Measurements from ENCODE around the gene VAMP3. TPM values are rescaled to one million over a fixed set of nuclear protein-coding genes. Genes with fewer than 3 reads are reported as not detected.

The VAMP3 gene, protein sequence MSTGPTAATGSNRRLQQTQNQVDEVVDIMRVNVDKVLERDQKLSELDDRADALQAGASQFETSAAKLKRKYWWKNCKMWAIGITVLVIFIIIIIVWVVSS
- total RNA-seq (10 to 100 TPM; 29.5 to 38.4 TPM), polyA plus RNA-seq (10 to 100 TPM; 17.4 to 22.2 TPM)

DNA sequence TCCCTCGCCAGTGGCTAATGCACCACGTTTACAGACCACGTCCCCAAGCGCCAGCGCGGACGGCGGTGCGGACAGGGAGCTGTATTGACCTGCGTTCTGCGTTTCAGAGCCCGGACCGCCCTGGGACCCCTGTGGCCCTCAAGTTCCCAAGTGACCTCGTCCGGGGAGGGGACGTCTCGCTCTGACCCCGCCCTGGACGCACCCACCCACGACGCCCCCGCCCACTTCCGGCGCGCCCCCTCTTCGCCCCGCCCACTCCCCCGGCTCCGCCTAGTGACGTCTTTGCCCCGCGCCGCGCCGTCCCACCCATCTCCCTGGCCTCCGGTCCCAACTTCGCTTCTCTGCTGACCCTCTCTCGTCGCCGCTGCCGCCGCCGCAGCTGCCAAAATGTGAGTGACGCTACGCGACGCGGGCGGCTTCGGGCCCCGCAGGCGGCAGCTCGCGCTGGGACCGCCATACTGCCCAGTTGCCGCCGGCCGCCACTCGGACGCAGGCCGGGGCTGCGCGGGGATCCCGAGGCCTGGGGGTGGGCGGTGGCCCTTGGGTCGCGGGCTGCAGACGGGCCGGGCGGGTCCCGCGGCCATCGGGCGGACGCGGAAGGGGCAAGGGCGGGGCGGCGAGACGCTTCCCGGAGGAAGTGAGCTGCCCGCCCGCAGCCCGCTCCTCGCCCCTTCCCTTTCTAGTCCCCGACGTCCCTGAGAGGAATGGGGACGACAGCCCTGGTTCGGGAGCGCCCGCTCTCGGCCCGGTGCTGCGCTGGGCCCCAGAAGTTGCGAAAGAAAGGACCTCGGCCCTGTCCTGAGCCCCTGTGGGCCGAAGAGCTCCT is at the start of gene VAMP3:
TSS of gene VAMP3 (plus strand) at position 300 of the 826 bp plus-strand sequence. CDS start at position 388, 88 bp downstream.
- peak; percentile 98 for DNase-seq (ENCODE audit: low spot score)
- WGBS, result under 1% methylated on average over 97 of the region's 97 CpGs
- Histone ChIP-seq H3K9ac (ENCODE audit: low read depth in 1 of 2, low read length in 2 of 2) (peak within 1 kb of the TSS; percentile 10 to 78), H3K9me3 (ENCODE audit: control insufficient read depth in 4 of 4, low read length in 3 of 4) (no peaks in the 10 kb centered on the region), H3K4me3 (ENCODE audit: low read depth in 1 of 3, low read length in 3 of 3) (peak within 1 kb of the TSS; percentile 58 to 97 (median 61)), H3K27ac (ENCODE audit: low read depth in 1 of 2, low read length in 2 of 2) (peak within 1 kb of the TSS; percentile 86 to 87), H3K27me3 (ENCODE audit: control insufficient read depth in 4 of 4, insufficient read depth in 4 of 4, low read length in 3 of 4) (no peaks in the 10 kb centered on the region), H3K36me3 (ENCODE audit: control insufficient read depth in 4 of 4, insufficient read depth in 3 of 4, low read depth in 1 of 4, low read length in 3 of 4) (peaks cover 0 to 5% (median 2%) of the 10 kb centered on the region in 4 donors), H3K4me1 (ENCODE audit: control insufficient read depth in 4 of 4, insufficient read depth in 4 of 4, low read length in 3 of 4) (peaks cover 1 to 20% (median 11%) of the 10 kb centered on the region in 4 donors)
- TF ChIP-seq GABPA (IDR thresholded peaks at IDR 0.05 in 1 of 2, conservative IDR thresholded peaks at IDR 0.05 in 1 of 2) (peak; percentile 43 to 84), RXRA (IDR thresholded peaks at IDR 0.05) (peak in 1 of 2 donors; percentile 69), EGR1 (IDR thresholded peaks at IDR 0.05; ENCODE audit: low read depth in 2 of 2) (peak in 1 of 2 donors; percentile 56), SP1 (IDR thresholded peaks at IDR 0.05) (peak; percentile 63), JUND (IDR thresholded peaks at IDR 0.05) (no peak), HNF4A (conservative IDR thresholded peaks at IDR 0.05) (no peak), HNF4G (IDR thresholded peaks at IDR 0.05) (no peak), NR2F2 (IDR thresholded peaks at IDR 0.05) (peak; percentile 52)
- TF ChIP-seq, protein P1, sequence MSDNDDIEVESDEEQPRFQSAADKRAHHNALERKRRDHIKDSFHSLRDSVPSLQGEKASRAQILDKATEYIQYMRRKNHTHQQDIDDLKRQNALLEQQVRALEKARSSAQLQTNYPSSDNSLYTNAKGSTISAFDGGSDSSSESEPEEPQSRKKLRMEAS (IDR thresholded peaks at IDR 0.05), result no peak
- TF ChIP-seq, protein P2, sequence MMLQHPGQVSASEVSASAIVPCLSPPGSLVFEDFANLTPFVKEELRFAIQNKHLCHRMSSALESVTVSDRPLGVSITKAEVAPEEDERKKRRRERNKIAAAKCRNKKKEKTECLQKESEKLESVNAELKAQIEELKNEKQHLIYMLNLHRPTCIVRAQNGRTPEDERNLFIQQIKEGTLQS (IDR thresholded peaks at IDR 0.05), result no peak
- TF ChIP-seq, protein P3, sequence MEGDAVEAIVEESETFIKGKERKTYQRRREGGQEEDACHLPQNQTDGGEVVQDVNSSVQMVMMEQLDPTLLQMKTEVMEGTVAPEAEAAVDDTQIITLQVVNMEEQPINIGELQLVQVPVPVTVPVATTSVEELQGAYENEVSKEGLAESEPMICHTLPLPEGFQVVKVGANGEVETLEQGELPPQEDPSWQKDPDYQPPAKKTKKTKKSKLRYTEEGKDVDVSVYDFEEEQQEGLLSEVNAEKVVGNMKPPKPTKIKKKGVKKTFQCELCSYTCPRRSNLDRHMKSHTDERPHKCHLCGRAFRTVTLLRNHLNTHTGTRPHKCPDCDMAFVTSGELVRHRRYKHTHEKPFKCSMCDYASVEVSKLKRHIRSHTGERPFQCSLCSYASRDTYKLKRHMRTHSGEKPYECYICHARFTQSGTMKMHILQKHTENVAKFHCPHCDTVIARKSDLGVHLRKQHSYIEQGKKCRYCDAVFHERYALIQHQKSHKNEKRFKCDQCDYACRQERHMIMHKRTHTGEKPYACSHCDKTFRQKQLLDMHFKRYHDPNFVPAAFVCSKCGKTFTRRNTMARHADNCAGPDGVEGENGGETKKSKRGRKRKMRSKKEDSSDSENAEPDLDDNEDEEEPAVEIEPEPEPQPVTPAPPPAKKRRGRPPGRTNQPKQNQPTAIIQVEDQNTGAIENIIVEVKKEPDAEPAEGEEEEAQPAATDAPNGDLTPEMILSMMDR (IDR thresholded peaks at IDR 0.05; ENCODE audit: low read depth, low read length, missing input control), result no peak

DNA sequence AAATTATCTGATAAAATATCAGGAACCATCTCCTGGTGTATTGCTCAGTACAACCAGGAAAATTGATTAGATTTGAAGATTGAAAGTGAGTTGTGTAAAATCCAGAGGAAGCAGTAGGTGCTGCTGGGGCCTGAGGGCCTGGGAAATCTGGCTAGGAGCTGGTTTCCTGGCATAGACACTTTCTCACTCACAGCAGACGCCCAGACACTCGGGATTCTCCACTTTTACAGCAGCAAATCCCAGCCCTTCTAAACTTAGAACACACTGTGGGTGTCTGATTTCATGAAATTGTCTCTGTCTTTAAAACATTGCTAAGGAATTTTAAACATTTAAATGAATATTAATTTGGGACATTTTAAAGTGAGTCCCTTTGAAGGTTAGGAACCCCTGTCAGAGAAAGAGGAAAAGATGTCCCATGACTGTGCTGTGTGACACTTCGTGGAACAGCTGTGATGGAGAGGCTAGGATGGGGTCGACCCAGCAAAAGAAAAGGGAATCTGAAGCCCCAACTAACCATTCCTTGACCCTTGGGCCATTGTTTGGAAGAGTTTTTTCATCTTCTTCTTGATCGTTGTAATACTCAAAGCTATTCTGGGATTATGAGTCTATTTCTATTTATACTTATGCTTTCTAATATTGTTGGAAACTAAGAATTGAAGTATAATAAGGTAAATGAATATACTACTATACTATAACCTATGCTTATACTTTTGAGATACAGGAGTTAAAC is 49.0 kb upstream of the VAMP3 start:
- DNase-seq (ENCODE audit: low spot score), result no peak
- Histone ChIP-seq H3K27me3 (ENCODE audit: control insufficient read depth in 4 of 4, insufficient read depth in 4 of 4, low read length in 3 of 4) (no peaks in the 10 kb centered on the region), H3K9ac (ENCODE audit: low read depth in 1 of 2, low read length in 2 of 2) (no peak overlapping the region), H3K36me3 (ENCODE audit: control insufficient read depth in 4 of 4, insufficient read depth in 3 of 4, low read depth in 1 of 4, low read length in 3 of 4) (no peaks in the 10 kb centered on the region), H3K4me3 (ENCODE audit: low read depth in 1 of 3, low read length in 3 of 3) (no peak overlapping the region), H3K4me1 (ENCODE audit: control insufficient read depth in 4 of 4, insufficient read depth in 4 of 4, low read length in 3 of 4) (no peaks in the 10 kb centered on the region), H3K9me3 (ENCODE audit: control insufficient read depth in 4 of 4, low read length in 3 of 4) (no peaks in the 10 kb centered on the region), H3K27ac (ENCODE audit: low read depth in 1 of 2, low read length in 2 of 2) (no peak overlapping the region)
- no peak for TF ChIP-seq RXRA (IDR thresholded peaks at IDR 0.05)
- 74% methylated on average over 5 of the region's 5 CpGs for WGBS

DNA sequence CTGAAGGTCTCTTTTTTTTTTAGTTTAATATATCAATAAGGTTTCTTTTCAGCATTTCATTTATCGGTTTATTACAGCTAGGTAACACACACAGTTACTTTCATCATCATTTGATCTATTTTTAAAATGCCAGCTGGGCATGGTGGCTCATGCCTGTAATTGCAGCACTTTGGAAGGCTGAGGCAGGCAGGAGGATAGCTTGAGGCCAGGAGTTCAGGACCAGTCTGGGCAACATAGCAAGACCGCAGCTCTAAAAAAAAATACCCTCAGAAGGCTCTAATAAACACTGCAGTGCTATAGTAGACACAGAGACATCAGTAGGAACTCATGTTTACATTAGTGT is 48.5 kb upstream of the VAMP3 start:
- Histone ChIP-seq H3K27me3 (ENCODE audit: control insufficient read depth in 4 of 4, insufficient read depth in 4 of 4, low read length in 3 of 4) (no peaks in the 10 kb centered on the region), H3K9me3 (ENCODE audit: control insufficient read depth in 4 of 4, low read length in 3 of 4) (no peaks in the 10 kb centered on the region), H3K9ac (ENCODE audit: low read depth in 1 of 2, low read length in 2 of 2) (no peak overlapping the region), H3K4me3 (ENCODE audit: low read depth in 1 of 3, low read length in 3 of 3) (no peak overlapping the region), H3K36me3 (ENCODE audit: control insufficient read depth in 4 of 4, insufficient read depth in 3 of 4, low read depth in 1 of 4, low read length in 3 of 4) (no peaks in the 10 kb centered on the region), H3K27ac (ENCODE audit: low read depth in 1 of 2, low read length in 2 of 2) (no peak overlapping the region), H3K4me1 (ENCODE audit: control insufficient read depth in 4 of 4, insufficient read depth in 4 of 4, low read length in 3 of 4) (no peaks in the 10 kb centered on the region)
- DNase-seq (ENCODE audit: low spot score), result no peak
- 93% methylated on average over 2 of the region's 2 CpGs for WGBS
- no peak for TF ChIP-seq RXRA (IDR thresholded peaks at IDR 0.05)
- TF ChIP-seq GABPA (IDR thresholded peaks at IDR 0.05 in 1 of 2, conservative IDR thresholded peaks at IDR 0.05 in 1 of 2), result no peak
- TF ChIP-seq, protein P4, sequence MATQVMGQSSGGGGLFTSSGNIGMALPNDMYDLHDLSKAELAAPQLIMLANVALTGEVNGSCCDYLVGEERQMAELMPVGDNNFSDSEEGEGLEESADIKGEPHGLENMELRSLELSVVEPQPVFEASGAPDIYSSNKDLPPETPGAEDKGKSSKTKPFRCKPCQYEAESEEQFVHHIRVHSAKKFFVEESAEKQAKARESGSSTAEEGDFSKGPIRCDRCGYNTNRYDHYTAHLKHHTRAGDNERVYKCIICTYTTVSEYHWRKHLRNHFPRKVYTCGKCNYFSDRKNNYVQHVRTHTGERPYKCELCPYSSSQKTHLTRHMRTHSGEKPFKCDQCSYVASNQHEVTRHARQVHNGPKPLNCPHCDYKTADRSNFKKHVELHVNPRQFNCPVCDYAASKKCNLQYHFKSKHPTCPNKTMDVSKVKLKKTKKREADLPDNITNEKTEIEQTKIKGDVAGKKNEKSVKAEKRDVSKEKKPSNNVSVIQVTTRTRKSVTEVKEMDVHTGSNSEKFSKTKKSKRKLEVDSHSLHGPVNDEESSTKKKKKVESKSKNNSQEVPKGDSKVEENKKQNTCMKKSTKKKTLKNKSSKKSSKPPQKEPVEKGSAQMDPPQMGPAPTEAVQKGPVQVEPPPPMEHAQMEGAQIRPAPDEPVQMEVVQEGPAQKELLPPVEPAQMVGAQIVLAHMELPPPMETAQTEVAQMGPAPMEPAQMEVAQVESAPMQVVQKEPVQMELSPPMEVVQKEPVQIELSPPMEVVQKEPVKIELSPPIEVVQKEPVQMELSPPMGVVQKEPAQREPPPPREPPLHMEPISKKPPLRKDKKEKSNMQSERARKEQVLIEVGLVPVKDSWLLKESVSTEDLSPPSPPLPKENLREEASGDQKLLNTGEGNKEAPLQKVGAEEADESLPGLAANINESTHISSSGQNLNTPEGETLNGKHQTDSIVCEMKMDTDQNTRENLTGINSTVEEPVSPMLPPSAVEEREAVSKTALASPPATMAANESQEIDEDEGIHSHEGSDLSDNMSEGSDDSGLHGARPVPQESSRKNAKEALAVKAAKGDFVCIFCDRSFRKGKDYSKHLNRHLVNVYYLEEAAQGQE (IDR thresholded peaks at IDR 0.05), result no peak
- TF ChIP-seq, protein P2 (IDR thresholded peaks at IDR 0.05), result no peak
- TF ChIP-seq HNF4G (IDR thresholded peaks at IDR 0.05), result no peak
- TF ChIP-seq NR2F2 (IDR thresholded peaks at IDR 0.05), result no peak
- no peak for TF ChIP-seq FOXA2 (IDR thresholded peaks at IDR 0.05)
- no peak for TF ChIP-seq TAF1 (conservative IDR thresholded peaks at IDR 0.05)
- TF ChIP-seq HNF4A (conservative IDR thresholded peaks at IDR 0.05), result no peak
- TF ChIP-seq, protein P5, sequence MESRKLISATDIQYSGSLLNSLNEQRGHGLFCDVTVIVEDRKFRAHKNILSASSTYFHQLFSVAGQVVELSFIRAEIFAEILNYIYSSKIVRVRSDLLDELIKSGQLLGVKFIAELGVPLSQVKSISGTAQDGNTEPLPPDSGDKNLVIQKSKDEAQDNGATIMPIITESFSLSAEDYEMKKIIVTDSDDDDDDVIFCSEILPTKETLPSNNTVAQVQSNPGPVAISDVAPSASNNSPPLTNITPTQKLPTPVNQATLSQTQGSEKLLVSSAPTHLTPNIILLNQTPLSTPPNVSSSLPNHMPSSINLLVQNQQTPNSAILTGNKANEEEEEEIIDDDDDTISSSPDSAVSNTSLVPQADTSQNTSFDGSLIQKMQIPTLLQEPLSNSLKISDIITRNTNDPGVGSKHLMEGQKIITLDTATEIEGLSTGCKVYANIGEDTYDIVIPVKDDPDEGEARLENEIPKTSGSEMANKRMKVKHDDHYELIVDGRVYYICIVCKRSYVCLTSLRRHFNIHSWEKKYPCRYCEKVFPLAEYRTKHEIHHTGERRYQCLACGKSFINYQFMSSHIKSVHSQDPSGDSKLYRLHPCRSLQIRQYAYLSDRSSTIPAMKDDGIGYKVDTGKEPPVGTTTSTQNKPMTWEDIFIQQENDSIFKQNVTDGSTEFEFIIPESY (IDR thresholded peaks at IDR 0.05), result no peak
- no peak for TF ChIP-seq EGR1 (IDR thresholded peaks at IDR 0.05; ENCODE audit: low read depth in 2 of 2)
- TF ChIP-seq, protein P1 (IDR thresholded peaks at IDR 0.05), result no peak

Data from liver (tissue), 9 donors.